H9 (cell line): ENCODE measurements around the gene VCAN. TPM values are rescaled to one million over a fixed set of nuclear protein-coding genes. Genes with fewer than 3 reads are reported as not detected.

ENCODE experiments used
- DNase-seq: peaks from one replicate; pipeline ENCODE4 v3.0.0-alpha.2; 2017
- H2AFZ ChIP-seq: one replicate; pipeline ENCODE4 v1.6.1; 2013; ENCODE audit warnings: mild to moderate bottlenecking, low read length, control low read depth, moderate library complexity
- H2AK5ac ChIP-seq: 2 replicates; pipeline ENCODE4 v1.6.1; 2013; ENCODE audit warnings: low read length, control low read depth, mixed read lengths; ENCODE audit not compliant: insufficient read length
- H2BK120ac ChIP-seq: one replicate; pipeline ENCODE4 v1.6.1; 2013; ENCODE audit warnings: low read depth, mild to moderate bottlenecking, low read length, control low read depth, inconsistent platforms; ENCODE audit not compliant: poor library complexity, severe bottlenecking
- H2BK12ac ChIP-seq: 2 replicates; pipeline ENCODE4 v1.6.1; 2013; ENCODE audit warnings: low read length, control low read depth, mixed read lengths, low read depth; ENCODE audit not compliant: insufficient read length
- H2BK15ac ChIP-seq: 2 replicates; pipeline ENCODE4 v1.6.1; 2013; ENCODE audit warnings: low read depth, low read length, control low read depth
- H2BK20ac ChIP-seq: one replicate; pipeline ENCODE4 v1.6.1; 2013; ENCODE audit warnings: low read depth, mild to moderate bottlenecking, low read length, control low read depth, inconsistent platforms; ENCODE audit not compliant: poor library complexity, severe bottlenecking
- H2BK5ac ChIP-seq: 2 replicates; pipeline ENCODE4 v1.6.1; 2013; ENCODE audit warnings: low read length, control low read depth, mixed read lengths; ENCODE audit not compliant: insufficient read length
- H3K14ac ChIP-seq: 2 replicates; pipeline ENCODE4 v1.6.1; 2013; ENCODE audit warnings: low read length, control low read depth; ENCODE audit not compliant: insufficient read depth
- H3K18ac ChIP-seq: 2 replicates; pipeline ENCODE4 v1.6.1; 2013; ENCODE audit warnings: low read depth, mild to moderate bottlenecking, mixed read lengths, low read length, control low read depth; ENCODE audit not compliant: insufficient read length
- H3K23ac ChIP-seq: 2 replicates; pipeline ENCODE4 v1.6.1; 2013; ENCODE audit warnings: low read length, control low read depth, mixed read lengths, low read depth; ENCODE audit not compliant: insufficient read length
- H3K23me2 ChIP-seq: 2 replicates; pipeline ENCODE4 v1.6.1; 2013; ENCODE audit warnings: low read depth, mild to moderate bottlenecking, mixed read lengths, low read length, control low read depth; ENCODE audit not compliant: insufficient read length, poor library complexity, severe bottlenecking
- H3K27ac ChIP-seq: 2 replicates; pipeline ENCODE4 v1.5.1; 2013; ENCODE audit warnings: low read length, control low read depth, mixed read lengths, low read depth; ENCODE audit not compliant: insufficient read length
- H3K27me3 ChIP-seq: 2 replicates; pipeline ENCODE4 v1.6.1; 2013; ENCODE audit warnings: low read length, control low read depth, inconsistent platforms; ENCODE audit not compliant: insufficient read depth
- H3K4ac ChIP-seq: 2 replicates; pipeline ENCODE4 v1.6.1; 2013; ENCODE audit warnings: low read depth, mild to moderate bottlenecking, control low read depth, inconsistent platforms, low read length, moderate library complexity
- H3K4me1 ChIP-seq: 2 replicates; pipeline ENCODE4 v1.6.1; 2013; ENCODE audit warnings: low read length, control low read depth, inconsistent platforms; ENCODE audit not compliant: insufficient read depth
- H3K4me2 ChIP-seq: 2 replicates; pipeline ENCODE4 v1.6.1; 2013; ENCODE audit warnings: low read length, control low read depth, mixed read lengths; ENCODE audit not compliant: insufficient read length, insufficient read depth
- H3K56ac ChIP-seq: 2 replicates; pipeline ENCODE4 v1.6.1; 2013; ENCODE audit warnings: low read depth, mild to moderate bottlenecking, mixed read lengths, low read length, control low read depth; ENCODE audit not compliant: insufficient read length
- H3K79me1 ChIP-seq: 2 replicates; pipeline ENCODE4 v1.6.1; 2013; ENCODE audit warnings: low read depth, mild to moderate bottlenecking, moderate library complexity, low read length, control low read depth, inconsistent platforms; ENCODE audit not compliant: insufficient read depth, poor library complexity, severe bottlenecking
- H3K79me2 ChIP-seq: 2 replicates; pipeline ENCODE4 v1.6.1; 2013; ENCODE audit warnings: low read length, control low read depth, inconsistent platforms; ENCODE audit not compliant: insufficient read depth
- H3K9ac ChIP-seq: 2 replicates; pipeline ENCODE4 v1.6.1; 2013; ENCODE audit warnings: low read length, control low read depth, mixed read lengths; ENCODE audit not compliant: insufficient read length; ENCODE audit errors: extremely low read depth
- H3K9me3 ChIP-seq: one replicate; pipeline ENCODE4 v1.6.1; 2013; ENCODE audit warnings: low read depth, low read length, inconsistent platforms; ENCODE audit not compliant: control insufficient read depth
- H3T11ph ChIP-seq: one replicate; pipeline ENCODE4 v1.6.1; 2013; ENCODE audit warnings: mild to moderate bottlenecking, low read length, control low read depth, inconsistent platforms
- H4K20me1 ChIP-seq: one replicate; pipeline ENCODE4 v1.6.1; 2013; ENCODE audit not compliant: control insufficient read depth, insufficient read length, insufficient read depth
- H4K5ac ChIP-seq: 2 replicates; pipeline ENCODE4 v1.6.1; 2013; ENCODE audit warnings: low read depth, mild to moderate bottlenecking, mixed read lengths, low read length, control low read depth; ENCODE audit not compliant: insufficient read length
- H4K8ac ChIP-seq: replicated peaks from 2 replicates; pipeline ENCODE4 v1.6.1; 2013; ENCODE audit warnings: low read length, control low read depth, mixed read lengths, low read depth; ENCODE audit not compliant: insufficient read length
- H4K91ac ChIP-seq: 2 replicates; pipeline ENCODE4 v1.6.1; 2013; ENCODE audit warnings: low read depth, mild to moderate bottlenecking, moderate library complexity, mixed read lengths, low read length, control low read depth; ENCODE audit not compliant: insufficient read length
- H3K27ac Mint-ChIP-seq, 3 experiments: 2 replicates in 2 of 3; 3 replicates in 1 of 3; pipeline ENCODE4 v1.8.0; 2020 to 2021; ENCODE audit warnings: mixed read lengths in 3 of 3, mild to moderate bottlenecking in 1 of 3, moderate library complexity in 1 of 3
- H3K27me3 Mint-ChIP-seq: 2 replicates; pipeline ENCODE4 v1.8.0; 2021; ENCODE audit warnings: low read depth, mild to moderate bottlenecking, moderate library complexity, mixed read lengths
- H3K36me3 Mint-ChIP-seq, 3 experiments: 2 replicates in 2 of 3; 3 replicates in 1 of 3; pipeline ENCODE4 v1.8.0; 2020 to 2021; ENCODE audit warnings: low read depth in 3 of 3, mixed read lengths in 3 of 3; ENCODE audit not compliant: insufficient read depth in 1 of 3
- H3K4me1 Mint-ChIP-seq, 2 experiments: 2 replicates each; pipeline ENCODE4 v1.8.0; 2020; ENCODE audit warnings: mixed read lengths in 2 of 2
- H3K4me3 Mint-ChIP-seq, 2 experiments: 2 replicates in 1 of 2; 3 replicates in 1 of 2; pipeline ENCODE4 v1.8.0; 2020 to 2021; ENCODE audit warnings: mild to moderate bottlenecking in 2 of 2, mixed read lengths in 2 of 2, moderate library complexity in 1 of 2
- H3K9me3 Mint-ChIP-seq, 2 experiments: 2 replicates in 1 of 2; 3 replicates in 1 of 2; pipeline ENCODE4 v1.8.0; 2020; ENCODE audit warnings: mild to moderate bottlenecking in 2 of 2, mixed read lengths in 2 of 2, moderate library complexity in 1 of 2
- CTCF ChIP-seq: fragments of 200-600 bp; sonication (generic); conservative IDR thresholded peaks from 3 replicates; pipeline ENCODE4 v1.8.0; 2021; ENCODE audit warnings: antibody characterized with exemption, mild to moderate bottlenecking
- WGBS: extraction: QIAGEN DNeasy Blood & Tissue Kit; methylation state at CpG from one replicate; pipeline ENCODE4 v1.1.7; 2013; ENCODE audit warnings: missing lambda C conversion rate, low lambda C conversion rate, mixed read lengths; ENCODE audit not compliant: insufficient read length; ENCODE audit errors: extremely low coverage; 5-methylcytosine and 5-hydroxymethylcytosine counted together
- total RNA-seq: library from RNA; stranded (reverse); gene quantifications from 2 replicates; pipeline ENCODE4 v1.2.1, GENCODE V29; 2021

Gene VCAN
- total RNA-seq, 1 experiment from 2014 or later, result 278 TPM

- Histone ChIP-seq H2BK5ac (no peak overlapping the region), H3K4me2 (no peak overlapping the region), H2BK12ac (no peak overlapping the region), H4K5ac (no peak overlapping the region), H3K27me3 (no peaks in the 10 kb centered on the region), H3K23ac (no peak overlapping the region), H2BK15ac (no peak overlapping the region), H3K9me3 (no peaks in the 10 kb centered on the region), H3K56ac (no peak overlapping the region), H3K27ac (no peak overlapping the region), H3K23me2 (no peaks in the 10 kb centered on the region), H3T11ph (no peak overlapping the region), H2AFZ (no peak overlapping the region), H3K4ac (no peak overlapping the region), H2BK120ac (no peak overlapping the region), H4K8ac (no peak overlapping the region), H3K18ac (no peak overlapping the region), H3K4me1 (peaks cover 9% of the 10 kb centered on the region; the same call in 1 of the 2 replicates), H3K79me2 (0 out of 2 replicates have a peak, but pooled peaks cover 2% of the 10 kb centered on the region), H3K9ac (no peak overlapping the region), H4K20me1 (no peaks in the 10 kb centered on the region), H3K14ac (no peak overlapping the region; the same call in 1 of the 2 replicates), H2AK5ac (no peak overlapping the region), H4K91ac (no peak overlapping the region), H2BK20ac (no peak overlapping the region), H3K79me1 (peaks cover 6% of the 10 kb centered on the region)
- Mint-ChIP-seq H3K27ac (peak overlapping the region; percentile 79 to 93 (median 85); a peak in 5 of 7 replicates), H3K4me3 (no peak overlapping the region; a peak in 1 of 5 replicates), H3K27me3 (no peaks in the 10 kb centered on the region), H3K36me3 (peaks cover 43 to 87% (median 43%) of the 10 kb centered on the region in 3 experiments), H3K9me3 (no peaks in the 10 kb centered on the region), H3K4me1 (peaks cover 40 to 42% of the 10 kb centered on the region in 2 experiments)
- no peak for TF ChIP-seq CTCF
- no peak for DNase-seq
- WGBS, result no CpG with 5 or more reads among the region's 4 CpGs
Measured at GRCh38 chr5:83494666-83495065, 23.1 kb downstream of the VCAN start.
